Neural progenitor cell (in vitro differentiated cells): Measurements from ENCODE around the gene PUM1. TPM values are rescaled to one million over a fixed set of nuclear protein-coding genes. Genes with fewer than 3 reads are reported as not detected.

Experiments
- DNase-seq: peaks from one replicate; pipeline ENCODE4 v3.0.0-alpha.2; 2016; ENCODE audit warnings: low spot score
- H2AFZ ChIP-seq: fragments of 200-600 bp; sonication (generic); replicated peaks from 2 replicates; pipeline ENCODE4 v1.6.1; 2016; ENCODE audit warnings: antibody characterized with exemption
- H3F3A ChIP-seq: fragments of 200-600 bp; sonication (generic); 2 replicates; pipeline ENCODE4 v1.6.1; 2016; ENCODE audit warnings: antibody characterized with exemption, low read depth
- H3K27ac ChIP-seq: fragments of 200-600 bp; sonication (generic); 2 replicates; pipeline ENCODE4 v1.5.1; 2016; ENCODE audit warnings: mild to moderate bottlenecking
- H3K27me3 ChIP-seq: fragments of 200-600 bp; sonication (generic); 2 replicates; pipeline ENCODE4 v1.6.1; 2016; ENCODE audit warnings: mild to moderate bottlenecking, moderate library complexity
- H3K36me3 ChIP-seq: fragments of 200-600 bp; sonication (generic); 2 replicates; pipeline ENCODE4 v1.5.1; 2016
- H3K4me1 ChIP-seq: fragments of 200-600 bp; sonication (generic); 2 replicates; pipeline ENCODE4 v1.6.1; 2016; ENCODE audit warnings: mixed run types
- H3K4me2 ChIP-seq: fragments of 200-600 bp; sonication (generic); 2 replicates; pipeline ENCODE4 v1.6.1; 2016
- H3K4me3 ChIP-seq: fragments of 200-600 bp; sonication (generic); 2 replicates; pipeline ENCODE4 v1.5.1; 2016
- H3K79me2 ChIP-seq: fragments of 200-600 bp; sonication (generic); 2 replicates; pipeline ENCODE4 v1.6.1; 2016; ENCODE audit warnings: low read depth
- H3K9ac ChIP-seq: fragments of 200-600 bp; sonication (generic); 2 replicates; pipeline ENCODE4 v1.6.1; 2016
- H3K9me3 ChIP-seq: fragments of 200-600 bp; sonication (generic); 2 replicates; pipeline ENCODE4 v1.5.1; 2016; ENCODE audit warnings: low read depth
- H4K20me1 ChIP-seq: fragments of 200-600 bp; sonication (generic); 2 replicates; pipeline ENCODE4 v1.6.1; 2016; ENCODE audit warnings: low read depth
- H3K27ac Mint-ChIP-seq: 3 replicates; pipeline ENCODE4 v1.8.0; 2021; ENCODE audit warnings: mixed read lengths
- H3K27me3 Mint-ChIP-seq: 2 replicates; pipeline ENCODE4 v1.8.0; 2022; ENCODE audit warnings: low read depth, mild to moderate bottlenecking, inconsistent platforms, moderate library complexity, mixed read lengths; ENCODE audit not compliant: insufficient read depth
- H3K36me3 Mint-ChIP-seq: 3 replicates; pipeline ENCODE4 v1.8.0; 2021; ENCODE audit warnings: mixed read lengths
- H3K4me1 Mint-ChIP-seq: 3 replicates; pipeline ENCODE4 v1.8.0; 2021; ENCODE audit warnings: mixed read lengths
- H3K4me3 Mint-ChIP-seq: 3 replicates; pipeline ENCODE4 v1.8.0; 2021; ENCODE audit warnings: mild to moderate bottlenecking, moderate library complexity, mixed read lengths
- H3K9me3 Mint-ChIP-seq: 3 replicates; pipeline ENCODE4 v1.8.0; 2020; ENCODE audit warnings: mixed read lengths
- EZH2 ChIP-seq: fragments of 200-600 bp; sonication (generic); IDR thresholded peaks from 2 replicates; pipeline ENCODE4 v1.6.1; 2017; ENCODE audit warnings: antibody characterized with exemption, mild to moderate bottlenecking, moderate library complexity
- EZH2phosphoT487 ChIP-seq: fragments of 200-600 bp; sonication (generic); IDR thresholded peaks from 2 replicates; pipeline ENCODE4 v1.6.1; 2017; ENCODE audit warnings: antibody characterized with exemption
- total RNA-seq: library from RNA; depleted of rRNA; stranded (reverse); fragments of >200 nt; gene quantifications from 2 replicates; pipeline ENCODE4 v1.2.3, GENCODE V29; 2015; ENCODE audit warnings: low replicate concordance
- TF ChIP-seq, protein P1 (sequence below): fragments of 200-600 bp; sonication (generic); IDR thresholded peaks from 2 replicates; pipeline ENCODE4 v1.5.1; 2017; ENCODE audit warnings: antibody characterized with exemption, mild to moderate bottlenecking

The PUM1 gene
- total RNA-seq, 1 donor from 2014 or later = 130 TPM

DNA sequence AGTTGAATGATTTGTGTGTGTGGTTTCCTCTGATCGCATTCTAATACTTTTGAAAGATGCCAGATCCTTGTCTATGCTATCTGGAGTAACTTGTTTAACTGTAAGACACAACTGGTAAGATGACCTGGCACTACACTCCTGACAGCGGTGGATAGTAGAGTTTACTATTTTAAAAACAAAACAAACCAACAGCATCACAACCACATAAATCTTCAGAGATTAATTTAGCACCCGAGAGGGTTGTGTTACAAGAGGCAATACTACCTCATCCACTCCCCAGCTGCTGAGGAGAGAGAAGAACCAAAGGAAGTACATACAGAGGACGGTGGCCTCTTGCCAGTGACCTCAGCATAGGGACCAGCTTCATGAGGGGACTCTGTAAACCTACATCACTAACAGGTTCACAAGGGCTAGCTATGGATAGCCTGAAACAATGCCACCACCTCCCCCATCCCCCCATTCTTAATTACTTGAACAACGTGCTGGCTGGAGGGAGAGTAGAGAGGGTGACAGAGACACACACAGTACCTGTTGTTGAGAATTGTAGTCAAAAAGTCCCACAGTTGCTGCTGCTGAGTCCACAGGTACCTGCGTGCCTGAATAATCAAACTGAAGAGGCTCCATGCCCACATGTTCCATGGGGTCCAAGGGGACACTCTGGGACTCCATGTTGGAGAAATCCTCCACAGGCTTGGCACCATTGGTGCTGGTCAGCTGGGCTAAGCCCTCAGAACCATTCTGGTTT, 73.5 kb downstream of the PUM1 start:
- Mint-ChIP-seq H3K27ac (no peak overlapping the region), H3K4me1 (peaks cover 8% of the 10 kb centered on the region), H3K27me3 (no peaks in the 10 kb centered on the region), H3K4me3 (no peak overlapping the region), H3K9me3 (no peaks in the 10 kb centered on the region), H3K36me3 (peaks cover 49% of the 10 kb centered on the region)
- Histone ChIP-seq H3K4me3 (no peak overlapping the region), H3K4me1 (peaks cover 14% of the 10 kb centered on the region), H3K27ac (no peak overlapping the region), H2AFZ (no peak overlapping the region), H4K20me1 (peaks cover 100% of the 10 kb centered on the region), H3F3A (peaks cover 47% of the 10 kb centered on the region), H3K9me3 (no peaks in the 10 kb centered on the region), H3K36me3 (peaks cover 16% of the 10 kb centered on the region), H3K27me3 (no peaks in the 10 kb centered on the region), H3K4me2 (no peak overlapping the region), H3K9ac (no peak overlapping the region), H3K79me2 (peaks cover 100% of the 10 kb centered on the region)
- TF ChIP-seq, protein P1, sequence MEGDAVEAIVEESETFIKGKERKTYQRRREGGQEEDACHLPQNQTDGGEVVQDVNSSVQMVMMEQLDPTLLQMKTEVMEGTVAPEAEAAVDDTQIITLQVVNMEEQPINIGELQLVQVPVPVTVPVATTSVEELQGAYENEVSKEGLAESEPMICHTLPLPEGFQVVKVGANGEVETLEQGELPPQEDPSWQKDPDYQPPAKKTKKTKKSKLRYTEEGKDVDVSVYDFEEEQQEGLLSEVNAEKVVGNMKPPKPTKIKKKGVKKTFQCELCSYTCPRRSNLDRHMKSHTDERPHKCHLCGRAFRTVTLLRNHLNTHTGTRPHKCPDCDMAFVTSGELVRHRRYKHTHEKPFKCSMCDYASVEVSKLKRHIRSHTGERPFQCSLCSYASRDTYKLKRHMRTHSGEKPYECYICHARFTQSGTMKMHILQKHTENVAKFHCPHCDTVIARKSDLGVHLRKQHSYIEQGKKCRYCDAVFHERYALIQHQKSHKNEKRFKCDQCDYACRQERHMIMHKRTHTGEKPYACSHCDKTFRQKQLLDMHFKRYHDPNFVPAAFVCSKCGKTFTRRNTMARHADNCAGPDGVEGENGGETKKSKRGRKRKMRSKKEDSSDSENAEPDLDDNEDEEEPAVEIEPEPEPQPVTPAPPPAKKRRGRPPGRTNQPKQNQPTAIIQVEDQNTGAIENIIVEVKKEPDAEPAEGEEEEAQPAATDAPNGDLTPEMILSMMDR = no peak
- TF ChIP-seq EZH2 (no peak), EZH2phosphoT487 (no peak)
- DNase-seq = no peak

DNA sequence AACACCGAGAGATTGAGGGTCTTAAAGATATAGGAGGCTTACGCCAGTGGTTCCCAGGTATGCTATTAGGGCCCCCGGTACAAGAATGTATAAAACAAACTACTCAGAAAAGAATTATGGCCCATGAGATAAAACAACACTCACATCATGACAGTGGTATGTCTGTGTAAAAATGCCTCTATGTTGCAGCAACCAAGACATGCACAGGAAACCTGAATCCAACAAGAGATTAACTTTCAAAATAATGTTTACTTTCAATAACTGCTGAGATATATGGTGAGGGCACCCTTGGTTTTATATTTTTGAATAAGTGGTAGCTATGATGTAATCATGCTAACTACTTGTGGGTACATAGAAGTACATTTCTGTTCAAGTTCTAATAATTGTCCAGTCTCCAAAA, 74.9 kb downstream of the PUM1 start:
- peaks cover 100% of the 10 kb centered on the region for H4K20me1 ChIP-seq
- H3K4me3 ChIP-seq = no peak overlapping the region
- no peak overlapping the region for H3K4me2 ChIP-seq
- Mint-ChIP-seq H3K4me1 (peaks cover 8% of the 10 kb centered on the region), H3K27ac (no peak overlapping the region), H3K36me3 (peaks cover 46% of the 10 kb centered on the region), H3K27me3 (no peaks in the 10 kb centered on the region), H3K9me3 (no peaks in the 10 kb centered on the region), H3K4me3 (no peak overlapping the region)
- H3K36me3 ChIP-seq = peaks cover 16% of the 10 kb centered on the region
- H2AFZ ChIP-seq = no peak overlapping the region
- TF ChIP-seq EZH2 (no peak), EZH2phosphoT487 (no peak)
- TF ChIP-seq, protein P1 = no peak
- H3K27ac ChIP-seq = no peak overlapping the region
- peaks cover 14% of the 10 kb centered on the region for H3K4me1 ChIP-seq
- no peaks in the 10 kb centered on the region for H3K9me3 ChIP-seq
- no peak overlapping the region for H3K9ac ChIP-seq
- H3K79me2 ChIP-seq = peaks cover 100% of the 10 kb centered on the region
- no peaks in the 10 kb centered on the region for H3K27me3 ChIP-seq
- H3F3A ChIP-seq = peaks cover 48% of the 10 kb centered on the region
- DNase-seq = no peak

DNA sequence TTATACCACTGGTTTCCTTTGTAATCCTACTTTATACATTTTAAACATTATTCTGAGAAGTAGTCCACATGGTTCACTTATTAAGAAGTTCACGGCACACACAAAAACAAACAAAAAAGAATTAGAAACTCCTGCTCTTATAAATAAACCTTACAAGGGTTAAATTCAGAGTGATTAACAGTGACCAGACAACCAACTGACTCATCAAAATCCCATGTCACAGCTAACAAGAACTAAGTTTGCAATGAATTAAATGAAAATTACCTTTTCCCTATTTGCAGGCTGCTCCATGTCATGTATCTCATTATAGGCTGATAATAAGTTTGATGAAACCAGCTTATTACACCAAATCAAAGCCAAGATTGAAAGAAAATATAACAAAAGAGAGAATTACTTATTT, 77.5 kb downstream of the PUM1 start:
- peaks cover 14% of the 10 kb centered on the region for H3K4me1 ChIP-seq
- H3K4me3 Mint-ChIP-seq = no peak overlapping the region
- TF ChIP-seq EZH2 (no peak), EZH2phosphoT487 (no peak)
- TF ChIP-seq, protein P1 = no peak
- no peak overlapping the region for H3K27ac Mint-ChIP-seq
- H3K27ac ChIP-seq = peak overlapping the region; percentile 30
- H2AFZ ChIP-seq = no peak overlapping the region
- H3K36me3 Mint-ChIP-seq = peaks cover 40% of the 10 kb centered on the region
- H3K27me3 ChIP-seq = no peaks in the 10 kb centered on the region
- no peak overlapping the region for H3K4me2 ChIP-seq
- H3K9ac ChIP-seq = no peak overlapping the region
- peaks cover 16% of the 10 kb centered on the region for H3K36me3 ChIP-seq
- H3K4me1 Mint-ChIP-seq = peaks cover 10% of the 10 kb centered on the region
- H3K4me3 ChIP-seq = no peak overlapping the region
- H3F3A ChIP-seq = peaks cover 51% of the 10 kb centered on the region
- DNase-seq = no peak
- H3K79me2 ChIP-seq = peaks cover 100% of the 10 kb centered on the region
- no peaks in the 10 kb centered on the region for H3K27me3 Mint-ChIP-seq
- no peaks in the 10 kb centered on the region for H3K9me3 Mint-ChIP-seq
- H4K20me1 ChIP-seq = peaks cover 100% of the 10 kb centered on the region
- H3K9me3 ChIP-seq = no peaks in the 10 kb centered on the region
